ENCODE measurements around the gene FAM98C.

FAM98C gene

GRCh38 chr19:38367041-38367440 is 35.9 kb upstream of the FAM98C start:
- no peaks in the 10 kb centered on the region for H3K4me1 ChIP-seq (ENCODE audit: insufficient read depth, poor library complexity, severe bottlenecking)
- no peak overlapping the region for H3K4me3 ChIP-seq (ENCODE audit: severe bottlenecking)
- TF ChIP-seq CTCF (IDR thresholded peaks at IDR 0.05; ENCODE audit: poor library complexity, severe bottlenecking): no peak
- H3K36me3 ChIP-seq (ENCODE audit: low read depth): no peaks in the 10 kb centered on the region
- no peak overlapping the region for H3K27ac ChIP-seq (ENCODE audit: poor library complexity, severe bottlenecking)
- no peak for DNase-seq (ENCODE audit: low spot score)
- ATAC-seq (ENCODE audit: low read depth): no peak
- H3K27me3 ChIP-seq (ENCODE audit: insufficient read depth, poor library complexity, severe bottlenecking): no peaks in the 10 kb centered on the region
- H3K9me3 ChIP-seq (ENCODE audit: severe bottlenecking): no peaks in the 10 kb centered on the region

- no peak for ATAC-seq (ENCODE audit: low read depth)
Observed at GRCh38 chr19:38369584-38369983, 33.3 kb upstream of the FAM98C start.

GRCh38 chr19:38370299-38370698 is 32.6 kb upstream of the FAM98C start:
- DNase-seq (ENCODE audit: low spot score): no peak
- no peak for ATAC-seq (ENCODE audit: low read depth)
- no peaks in the 10 kb centered on the region for H3K9me3 ChIP-seq (ENCODE audit: severe bottlenecking)
- no peaks in the 10 kb centered on the region for H3K4me1 ChIP-seq (ENCODE audit: insufficient read depth, poor library complexity, severe bottlenecking)
- H3K27ac ChIP-seq (ENCODE audit: poor library complexity, severe bottlenecking): no peak overlapping the region
- H3K36me3 ChIP-seq (ENCODE audit: low read depth): no peaks in the 10 kb centered on the region
- H3K27me3 ChIP-seq (ENCODE audit: insufficient read depth, poor library complexity, severe bottlenecking): no peaks in the 10 kb centered on the region
- H3K4me3 ChIP-seq (ENCODE audit: severe bottlenecking): no peak overlapping the region
- TF ChIP-seq CTCF (IDR thresholded peaks at IDR 0.05; ENCODE audit: poor library complexity, severe bottlenecking): no peak

More at GRCh38 chr19:38369584-38369983, 33.3 kb upstream of the FAM98C start:
- Histone ChIP-seq H3K4me3 (ENCODE audit: severe bottlenecking) (no peak overlapping the region), H3K36me3 (ENCODE audit: low read depth) (no peaks in the 10 kb centered on the region), H3K4me1 (ENCODE audit: insufficient read depth, poor library complexity, severe bottlenecking) (no peaks in the 10 kb centered on the region), H3K27me3 (ENCODE audit: insufficient read depth, poor library complexity, severe bottlenecking) (no peaks in the 10 kb centered on the region), H3K9me3 (ENCODE audit: severe bottlenecking) (no peaks in the 10 kb centered on the region), H3K27ac (ENCODE audit: poor library complexity, severe bottlenecking) (no peak overlapping the region)
- no peak for DNase-seq (ENCODE audit: low spot score)
- TF ChIP-seq CTCF (IDR thresholded peaks at IDR 0.05; ENCODE audit: poor library complexity, severe bottlenecking): no peak

- peaks cover 3% of the 10 kb centered on the region for H3K4me1 ChIP-seq (ENCODE audit: insufficient read depth, poor library complexity, severe bottlenecking)
- no peak for DNase-seq (ENCODE audit: low spot score)
- ATAC-seq (ENCODE audit: low read depth): no peak
- H3K4me3 ChIP-seq (ENCODE audit: severe bottlenecking): no peak overlapping the region
- no peaks in the 10 kb centered on the region for H3K9me3 ChIP-seq (ENCODE audit: severe bottlenecking)
- TF ChIP-seq CTCF (IDR thresholded peaks at IDR 0.05; ENCODE audit: poor library complexity, severe bottlenecking): no peak
- H3K27me3 ChIP-seq (ENCODE audit: insufficient read depth, poor library complexity, severe bottlenecking): no peaks in the 10 kb centered on the region
- H3K27ac ChIP-seq (ENCODE audit: poor library complexity, severe bottlenecking): no peak overlapping the region
- H3K36me3 ChIP-seq (ENCODE audit: low read depth): peaks cover 3% of the 10 kb centered on the region
Observed at GRCh38 chr19:38371081-38371480, 31.8 kb upstream of the FAM98C start.

GRCh38 chr19:38373907-38374331 is 29.0 kb upstream of the FAM98C start:
- no peak for ATAC-seq (ENCODE audit: low read depth)
- peaks cover 5% of the 10 kb centered on the region for H3K4me1 ChIP-seq (ENCODE audit: insufficient read depth, poor library complexity, severe bottlenecking)
- H3K27me3 ChIP-seq (ENCODE audit: insufficient read depth, poor library complexity, severe bottlenecking): no peaks in the 10 kb centered on the region
- peaks cover 30% of the 10 kb centered on the region for H3K36me3 ChIP-seq (ENCODE audit: low read depth)
- TF ChIP-seq CTCF (IDR thresholded peaks at IDR 0.05; ENCODE audit: poor library complexity, severe bottlenecking): no peak
- no peak for DNase-seq (ENCODE audit: low spot score)
- H3K9me3 ChIP-seq (ENCODE audit: severe bottlenecking): no peaks in the 10 kb centered on the region
- peak overlapping the region; percentile 80 for H3K4me3 ChIP-seq (ENCODE audit: severe bottlenecking)
- peak overlapping the region; percentile 62 for H3K27ac ChIP-seq (ENCODE audit: poor library complexity, severe bottlenecking)
